CMK (cell line): Measurements from ENCODE around the gene DOCK2.
"Not testable (repeated sequence)": the region's sequence is repeated elsewhere in the genome, so short reads cannot be mapped to it uniquely, and the experiment has no call there.

ENCODE experiments used
- DNase-seq: peaks from one replicate; pipeline ENCODE4 v3.0.0-alpha.2; 2010; ENCODE audit warnings: low read depth

Gene DOCK2

GRCh38 chr5:169944115-169944514 lies 307.0 kb downstream of the DOCK2 start:
- no peak for DNase-seq

- DNase-seq, result no peak
These were observed 308.0 kb downstream of the DOCK2 start for GRCh38 chr5:169944922-169945680.

- no peak for DNase-seq
These were observed 308.8 kb downstream of the DOCK2 start for GRCh38 chr5:169945831-169946261.

- no peak for DNase-seq
These were observed 309.7 kb downstream of the DOCK2 start for GRCh38 chr5:169946743-169947295.

GRCh38 chr5:169950333-169950732 lies 313.3 kb downstream of the DOCK2 start:
- DNase-seq, result no peak

GRCh38 chr5:169953196-169953595 lies 316.1 kb downstream of the DOCK2 start:
- DNase-seq, result not testable (repeated sequence)

- no peak for DNase-seq
These were observed 317.7 kb downstream of the DOCK2 start for GRCh38 chr5:169954786-169955185.

- DNase-seq, result no peak
These were observed 319.1 kb downstream of the DOCK2 start for GRCh38 chr5:169956126-169956525.

GRCh38 chr5:169956756-169957155 lies 319.7 kb downstream of the DOCK2 start:
- no peak for DNase-seq

- DNase-seq, result no peak
These were observed 321.2 kb downstream of the DOCK2 start for GRCh38 chr5:169958278-169958677.

- DNase-seq, result no peak
These were observed 323.6 kb downstream of the DOCK2 start for GRCh38 chr5:169960659-169961058.

- no peak for DNase-seq
These were observed 327.2 kb downstream of the DOCK2 start for GRCh38 chr5:169964246-169964645.

- DNase-seq, result no peak
These were observed 333.3 kb downstream of the DOCK2 start for GRCh38 chr5:169970339-169970738.

- no peak for DNase-seq
These were observed 334.1 kb downstream of the DOCK2 start for GRCh38 chr5:169970911-169971765.

- DNase-seq, result no peak
These were observed 334.7 kb downstream of the DOCK2 start for GRCh38 chr5:169971780-169972179.

- no peak for DNase-seq
These were observed 336.0 kb downstream of the DOCK2 start for GRCh38 chr5:169973056-169973455.

- DNase-seq, result no peak
These were observed 337.2 kb downstream of the DOCK2 start for GRCh38 chr5:169974121-169974770.

- no peak for DNase-seq
These were observed 341.6 kb downstream of the DOCK2 start for GRCh38 chr5:169978714-169979113.

GRCh38 chr5:169979871-169980270 lies 342.8 kb downstream of the DOCK2 start:
- no peak for DNase-seq

GRCh38 chr5:169980418-169981053 lies 343.5 kb downstream of the DOCK2 start, which contains the start of gene INSYN2B:
Gene INSYN2B (minus strand): TSS chr5:169980495. CDS start chr5:169883898, 96,597 bp downstream.
- no peak for DNase-seq

GRCh38 chr5:169988206-169988605 lies 351.1 kb downstream of the DOCK2 start:
- no peak for DNase-seq

GRCh38 chr5:169988947-169989346 lies 351.9 kb downstream of the DOCK2 start:
- no peak for DNase-seq
